ENCODE data around the gene ZFP36L2. TPM values are rescaled to one million over a fixed set of nuclear protein-coding genes. Genes with fewer than 3 reads are reported as not detected.

The ZFP36L2 gene
- total and polyA plus RNA-seq, 2 donors (not counting 1 experiment from before 2014, with no cell fraction given): 16.7 to 26.7 TPM

DNA sequence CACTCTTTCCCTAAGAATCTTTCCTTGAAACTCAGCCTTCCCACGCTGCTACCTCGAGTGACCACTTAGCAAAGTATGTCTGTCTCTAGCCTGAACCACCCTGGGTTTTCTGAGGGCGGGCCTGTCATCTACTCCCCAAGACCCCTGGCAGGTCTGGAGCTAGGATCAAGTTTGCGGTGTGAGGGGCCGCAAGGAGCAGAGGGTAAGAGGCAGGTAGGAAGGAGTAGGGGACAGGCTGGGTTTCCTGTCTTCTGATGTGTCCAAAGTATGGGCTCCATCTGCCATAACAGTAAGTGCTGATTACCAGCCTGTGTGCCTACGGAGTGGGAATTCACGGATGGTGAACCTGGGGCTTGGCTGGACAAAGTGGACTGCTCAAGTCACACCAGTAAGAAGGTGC, 25.4 kb downstream of the ZFP36L2 start:
- Histone ChIP-seq H3K4me2 (ENCODE audit: extremely low read depth, insufficient read depth, low read length) (no peak overlapping the region), H4K20me1 (ENCODE audit: control insufficient read depth, extremely low read depth, insufficient read depth, low read length) (no peaks in the 10 kb centered on the region), H3K27me3 (ENCODE audit: control insufficient read depth, insufficient read depth, low read length) (no peaks in the 10 kb centered on the region), H3K9me3 (ENCODE audit: control insufficient read depth, insufficient read depth, low read depth, low read length) (no peaks in the 10 kb centered on the region), H3K36me3 (ENCODE audit: control insufficient read depth, insufficient read depth, low read length) (no peaks in the 10 kb centered on the region), H3K4me1 (ENCODE audit: control insufficient read depth, extremely low read depth, insufficient read depth, low read length) (no peaks in the 10 kb centered on the region), H3K27ac (ENCODE audit: insufficient read depth, low read length) (no peak overlapping the region), H3K79me2 (ENCODE audit: control insufficient read depth, insufficient read depth, low read length) (no peaks in the 10 kb centered on the region), H3K9ac (ENCODE audit: insufficient read depth, low read length) (no peak overlapping the region), H2AFZ (ENCODE audit: low read length) (no peak overlapping the region), H3K4me3 (replicated peaks in 1 of 4; ENCODE audit: control extremely low read depth in 1 of 4, insufficient read depth in 1 of 4, low read depth in 3 of 4, low read length in 4 of 4) (no peak overlapping the region)
- TF ChIP-seq, protein P1, sequence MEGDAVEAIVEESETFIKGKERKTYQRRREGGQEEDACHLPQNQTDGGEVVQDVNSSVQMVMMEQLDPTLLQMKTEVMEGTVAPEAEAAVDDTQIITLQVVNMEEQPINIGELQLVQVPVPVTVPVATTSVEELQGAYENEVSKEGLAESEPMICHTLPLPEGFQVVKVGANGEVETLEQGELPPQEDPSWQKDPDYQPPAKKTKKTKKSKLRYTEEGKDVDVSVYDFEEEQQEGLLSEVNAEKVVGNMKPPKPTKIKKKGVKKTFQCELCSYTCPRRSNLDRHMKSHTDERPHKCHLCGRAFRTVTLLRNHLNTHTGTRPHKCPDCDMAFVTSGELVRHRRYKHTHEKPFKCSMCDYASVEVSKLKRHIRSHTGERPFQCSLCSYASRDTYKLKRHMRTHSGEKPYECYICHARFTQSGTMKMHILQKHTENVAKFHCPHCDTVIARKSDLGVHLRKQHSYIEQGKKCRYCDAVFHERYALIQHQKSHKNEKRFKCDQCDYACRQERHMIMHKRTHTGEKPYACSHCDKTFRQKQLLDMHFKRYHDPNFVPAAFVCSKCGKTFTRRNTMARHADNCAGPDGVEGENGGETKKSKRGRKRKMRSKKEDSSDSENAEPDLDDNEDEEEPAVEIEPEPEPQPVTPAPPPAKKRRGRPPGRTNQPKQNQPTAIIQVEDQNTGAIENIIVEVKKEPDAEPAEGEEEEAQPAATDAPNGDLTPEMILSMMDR (conservative IDR thresholded peaks at IDR 0.05 in 1 of 2, IDR thresholded peaks at IDR 0.05 in 1 of 2; ENCODE audit: low read depth in 1 of 2, low read length in 2 of 2): no peak
- no peak for DNase-seq (ENCODE audit: low read depth in 2 of 2)

DNA sequence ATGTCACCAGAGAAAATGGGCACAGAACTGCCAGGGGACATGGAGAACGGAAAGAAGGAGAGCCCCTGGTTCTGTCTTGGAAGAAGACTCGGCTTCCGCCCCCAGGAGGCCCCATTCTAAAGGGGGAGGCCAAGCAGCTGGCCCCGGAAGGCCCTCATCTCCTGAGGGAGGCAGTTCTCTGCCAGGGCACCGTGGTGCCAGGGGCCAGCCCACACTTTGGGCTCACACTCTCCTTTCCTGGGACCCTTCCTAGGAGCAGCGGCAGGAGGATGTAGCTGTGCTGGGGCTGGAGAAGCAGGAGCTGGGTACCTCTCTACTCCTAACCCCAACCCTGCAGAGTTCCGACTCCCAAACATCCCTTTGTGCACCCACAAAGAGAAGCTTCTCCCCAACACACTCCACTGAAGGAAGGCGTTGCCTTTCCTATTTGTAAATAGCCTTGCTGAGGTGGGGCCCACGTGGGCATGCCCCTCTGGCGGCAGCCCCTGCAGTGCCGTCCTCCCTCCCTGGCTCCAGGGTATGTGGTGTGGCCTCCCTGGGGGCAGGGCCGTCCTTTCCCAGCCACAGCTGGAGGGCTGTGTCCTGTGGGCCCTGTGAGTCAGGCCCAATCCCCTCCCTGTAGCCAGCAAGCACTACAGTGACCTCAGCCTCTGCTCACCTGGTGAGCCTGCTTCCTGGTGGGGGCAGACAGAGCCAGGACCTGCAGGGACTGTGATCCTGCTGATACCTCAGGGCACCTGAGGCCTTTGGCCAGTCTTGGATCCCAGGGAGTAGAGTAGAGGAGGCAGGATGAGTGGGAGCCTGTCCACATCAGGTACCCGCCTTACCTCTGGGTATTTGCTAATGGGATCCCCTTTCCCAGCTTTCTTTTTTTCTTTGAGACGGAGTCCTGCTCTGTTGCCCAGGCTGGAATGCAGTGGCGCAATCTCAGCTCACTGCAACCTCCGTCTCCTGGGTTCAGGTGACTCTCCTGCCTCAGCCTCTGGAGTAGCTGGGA, 26.6 kb downstream of the ZFP36L2 start:
- Histone ChIP-seq H3K4me2 (ENCODE audit: extremely low read depth, insufficient read depth, low read length) (no peak overlapping the region), H3K36me3 (ENCODE audit: control insufficient read depth, insufficient read depth, low read length) (no peaks in the 10 kb centered on the region), H4K20me1 (ENCODE audit: control insufficient read depth, extremely low read depth, insufficient read depth, low read length) (no peaks in the 10 kb centered on the region), H2AFZ (ENCODE audit: low read length) (no peak overlapping the region), H3K4me3 (replicated peaks in 1 of 4; ENCODE audit: control extremely low read depth in 1 of 4, insufficient read depth in 1 of 4, low read depth in 3 of 4, low read length in 4 of 4) (no peak overlapping the region), H3K9ac (ENCODE audit: insufficient read depth, low read length) (no peak overlapping the region), H3K9me3 (ENCODE audit: control insufficient read depth, insufficient read depth, low read depth, low read length) (no peaks in the 10 kb centered on the region), H3K27ac (ENCODE audit: insufficient read depth, low read length) (no peak overlapping the region), H3K4me1 (ENCODE audit: control insufficient read depth, extremely low read depth, insufficient read depth, low read length) (no peaks in the 10 kb centered on the region), H3K27me3 (ENCODE audit: control insufficient read depth, insufficient read depth, low read length) (no peaks in the 10 kb centered on the region), H3K79me2 (ENCODE audit: control insufficient read depth, insufficient read depth, low read length) (no peaks in the 10 kb centered on the region)
- no peak for TF ChIP-seq EZH2 (IDR thresholded peaks at IDR 0.05; ENCODE audit: low read length, missing control alignments)
- TF ChIP-seq, protein P1 (conservative IDR thresholded peaks at IDR 0.05 in 1 of 2, IDR thresholded peaks at IDR 0.05 in 1 of 2; ENCODE audit: low read depth in 1 of 2, low read length in 2 of 2): no peak
- DNase-seq (ENCODE audit: low read depth in 2 of 2): peak in 1 of 2 donors; percentile 26

DNA sequence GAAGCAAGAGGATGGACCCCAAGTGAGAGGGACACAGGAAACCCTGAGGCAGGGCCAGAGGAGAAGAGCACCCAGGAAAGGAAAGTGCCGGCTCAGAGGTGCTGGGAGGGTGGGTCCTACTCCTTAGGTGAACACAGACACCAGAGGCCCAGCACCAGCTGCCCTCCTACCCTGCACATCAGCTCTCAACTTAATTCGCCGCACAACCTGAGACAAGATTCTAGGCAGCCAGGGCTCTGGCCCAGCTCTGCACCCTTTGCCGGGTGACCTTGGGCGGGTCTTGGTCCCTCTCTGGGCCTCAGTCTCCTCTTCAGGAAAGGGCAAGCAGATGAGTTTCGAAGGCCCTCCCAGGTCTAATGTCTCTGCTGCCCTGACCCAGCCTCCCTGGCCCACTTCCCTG, 28.1 kb downstream of the ZFP36L2 start:
- H2AFZ ChIP-seq (ENCODE audit: low read length): no peak overlapping the region

More for the DNA sequence above, 28.1 kb downstream of the ZFP36L2 start:
- no peaks in the 10 kb centered on the region for H3K4me1 ChIP-seq (ENCODE audit: control insufficient read depth, extremely low read depth, insufficient read depth, low read length)
- no peak overlapping the region for H3K4me3 ChIP-seq (replicated peaks in 1 of 4; ENCODE audit: control extremely low read depth in 1 of 4, insufficient read depth in 1 of 4, low read depth in 3 of 4, low read length in 4 of 4)
- no peak overlapping the region for H3K9ac ChIP-seq (ENCODE audit: insufficient read depth, low read length)
- no peaks in the 10 kb centered on the region for H3K27me3 ChIP-seq (ENCODE audit: control insufficient read depth, insufficient read depth, low read length)
- no peaks in the 10 kb centered on the region for H4K20me1 ChIP-seq (ENCODE audit: control insufficient read depth, extremely low read depth, insufficient read depth, low read length)
- H3K79me2 ChIP-seq (ENCODE audit: control insufficient read depth, insufficient read depth, low read length): no peaks in the 10 kb centered on the region
- no peak overlapping the region for H3K4me2 ChIP-seq (ENCODE audit: extremely low read depth, insufficient read depth, low read length)
- H3K9me3 ChIP-seq (ENCODE audit: control insufficient read depth, insufficient read depth, low read depth, low read length): no peaks in the 10 kb centered on the region
- TF ChIP-seq, protein P1 (conservative IDR thresholded peaks at IDR 0.05 in 1 of 2, IDR thresholded peaks at IDR 0.05 in 1 of 2; ENCODE audit: low read depth in 1 of 2, low read length in 2 of 2): no peak
- no peak for TF ChIP-seq EZH2 (IDR thresholded peaks at IDR 0.05; ENCODE audit: low read length, missing control alignments)
- H3K36me3 ChIP-seq (ENCODE audit: control insufficient read depth, insufficient read depth, low read length): no peaks in the 10 kb centered on the region
- H3K27ac ChIP-seq (ENCODE audit: insufficient read depth, low read length): no peak overlapping the region
- no peak for DNase-seq (ENCODE audit: low read depth in 2 of 2)

Data from fibroblast of lung (primary cell).